ENCODE results near the gene FOSL2.
A peak's percentile ranks its signal among the peaks of the same experiment; 100 is the strongest.

Gene FOSL2

GRCh38 chr2:28452534-28453081, 60.0 kb downstream of the FOSL2 start:
- DNase-seq = peak; percentile 70

DNA sequence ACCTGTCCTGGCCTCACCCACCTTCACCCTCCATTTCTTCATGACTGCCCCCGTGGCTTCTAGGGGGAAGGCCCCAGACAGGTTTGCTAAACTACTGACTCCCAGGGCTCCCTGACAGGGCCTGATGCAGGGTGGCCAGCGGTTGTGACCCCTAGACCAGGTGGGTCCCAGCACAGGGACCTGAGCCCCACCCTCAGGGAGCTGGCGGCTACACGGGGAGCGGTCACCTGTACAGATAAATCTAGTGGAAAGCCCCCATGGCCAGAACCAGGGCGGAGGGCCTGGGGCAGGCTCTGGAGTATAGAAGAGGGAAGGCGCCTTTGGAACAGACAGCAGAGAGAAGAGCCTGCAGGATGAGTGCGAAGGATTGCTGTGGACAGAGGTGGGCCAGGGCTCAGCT, 60.7 kb downstream of the FOSL2 start:
- DNase-seq = no peak

- no peak for DNase-seq
These were observed 61.6 kb downstream of the FOSL2 start for GRCh38 chr2:28454016-28454930.

GRCh38 chr2:28457237-28457636, 64.6 kb downstream of the FOSL2 start:
- no peak for DNase-seq

- no peak for DNase-seq
These were observed 68.4 kb downstream of the FOSL2 start for GRCh38 chr2:28461056-28461455.

- DNase-seq = no peak
These were observed 69.5 kb downstream of the FOSL2 start for GRCh38 chr2:28462122-28462521.

GRCh38 chr2:28463211-28463816, 70.7 kb downstream of the FOSL2 start:
- DNase-seq = no peak

GRCh38 chr2:28463893-28464292, 71.2 kb downstream of the FOSL2 start:
- no peak for DNase-seq

DNA sequence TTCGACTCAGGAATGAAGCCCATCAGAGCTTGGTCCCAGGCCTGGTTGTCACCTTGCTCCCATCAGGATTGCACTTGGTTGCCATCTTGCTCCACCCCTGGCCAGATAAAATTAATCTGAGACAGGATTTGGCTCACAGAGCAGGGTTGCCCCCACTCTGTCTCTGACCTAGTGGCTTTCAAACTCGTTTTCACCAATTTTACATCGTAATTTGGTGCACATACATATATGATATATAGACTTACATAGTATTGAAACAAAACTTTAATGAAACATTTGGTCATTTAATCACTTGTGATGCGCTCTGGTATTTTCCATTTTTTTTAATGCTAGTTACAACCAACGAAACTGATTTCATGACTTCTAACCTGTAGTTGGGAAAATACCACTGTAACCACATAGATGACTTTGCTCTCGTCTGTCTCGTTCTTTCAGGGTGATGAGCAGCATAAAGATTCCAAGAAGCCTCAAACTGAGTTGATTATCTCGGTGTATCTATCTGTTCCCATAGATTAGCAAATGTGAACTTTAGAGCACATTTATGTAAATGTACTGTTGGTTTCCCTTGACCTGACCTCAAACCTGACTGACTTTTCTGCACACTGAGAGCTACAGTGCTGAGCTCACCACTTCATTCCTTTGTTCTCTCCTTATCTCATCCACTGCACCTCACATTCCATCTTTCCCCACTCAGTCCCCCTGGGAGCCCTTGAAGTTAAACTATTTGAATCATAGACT, 72.7 kb downstream of the FOSL2 start:
- no peak for DNase-seq

All from CD4-positive, alpha-beta T cell treated with Interleukin-15 for 1 hour (primary cell).